Stimulated activated memory B cell treated with anti-CD40 and anti-IgM and Interleukin-4, amounts not matched to agents 10 μg/mL and 1 μg/mL and 100 μg/mL, for 72 hours (primary cell): ENCODE data around the gene IFIH1.

Source experiments
- ATAC-seq: fragments of 150-1000 bp; cut with Tn5 transposase; 2 replicates; pipeline ENCODE4 v1.10.0; 2021
- H3K27ac Mint-ChIP-seq: one replicate; pipeline ENCODE4 v1.8.0; 2022; ENCODE audit warnings: mild to moderate bottlenecking, mixed read lengths
- H3K27me3 Mint-ChIP-seq: one replicate; pipeline ENCODE4 v1.8.0; 2022; ENCODE audit warnings: mixed read lengths
- H3K36me3 Mint-ChIP-seq: one replicate; pipeline ENCODE4 v1.8.0; 2022; ENCODE audit warnings: mixed read lengths
- H3K4me1 Mint-ChIP-seq: one replicate; pipeline ENCODE4 v1.8.0; 2022; ENCODE audit warnings: mixed read lengths
- H3K4me3 Mint-ChIP-seq: one replicate; pipeline ENCODE4 v1.8.0; 2022; ENCODE audit warnings: mild to moderate bottlenecking, moderate library complexity, mixed read lengths
- H3K9me3 Mint-ChIP-seq: one replicate; pipeline ENCODE4 v1.8.0; 2022; ENCODE audit warnings: mixed read lengths

IFIH1 gene

DNA sequence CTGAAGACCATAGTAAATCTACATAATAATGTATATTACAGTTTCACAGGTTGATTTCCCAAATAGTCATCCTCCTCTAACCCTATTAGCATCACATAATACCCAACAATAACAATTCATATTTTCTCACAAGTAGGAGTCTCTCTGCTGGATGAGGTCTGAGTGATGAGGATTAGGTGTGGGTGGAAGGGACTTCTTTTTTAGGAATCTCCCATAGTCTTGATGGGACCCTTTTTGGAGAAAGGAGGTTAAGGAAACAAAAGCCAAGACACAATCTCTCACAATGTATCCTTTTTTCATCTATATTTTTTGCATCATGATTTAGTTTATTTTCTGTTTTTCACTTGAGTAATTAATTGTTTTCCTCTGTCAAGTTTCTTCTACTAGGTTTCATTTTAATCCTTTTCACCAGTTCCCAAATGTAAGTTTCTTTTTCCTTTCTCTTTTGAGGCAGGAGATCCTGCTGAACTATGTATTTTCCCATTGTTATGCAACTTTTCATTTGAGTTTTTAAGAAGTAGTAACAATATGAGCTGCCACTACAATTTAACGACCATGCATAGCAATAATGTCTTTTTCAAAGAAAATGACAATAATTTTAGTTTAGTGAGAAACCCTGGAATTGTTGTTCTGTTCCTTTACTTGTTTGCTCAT lies 2.5 kb upstream of the IFIH1 start:
- no peaks in the 10 kb centered on the region for H3K9me3 Mint-ChIP-seq
- H3K27ac Mint-ChIP-seq, result peak overlapping the region; percentile 98
- no peak overlapping the region for H3K4me3 Mint-ChIP-seq
- H3K27me3 Mint-ChIP-seq, result no peaks in the 10 kb centered on the region
- peaks cover 6% of the 10 kb centered on the region for H3K36me3 Mint-ChIP-seq
- peaks cover 36% of the 10 kb centered on the region for H3K4me1 Mint-ChIP-seq
- ATAC-seq, result no peak

DNA sequence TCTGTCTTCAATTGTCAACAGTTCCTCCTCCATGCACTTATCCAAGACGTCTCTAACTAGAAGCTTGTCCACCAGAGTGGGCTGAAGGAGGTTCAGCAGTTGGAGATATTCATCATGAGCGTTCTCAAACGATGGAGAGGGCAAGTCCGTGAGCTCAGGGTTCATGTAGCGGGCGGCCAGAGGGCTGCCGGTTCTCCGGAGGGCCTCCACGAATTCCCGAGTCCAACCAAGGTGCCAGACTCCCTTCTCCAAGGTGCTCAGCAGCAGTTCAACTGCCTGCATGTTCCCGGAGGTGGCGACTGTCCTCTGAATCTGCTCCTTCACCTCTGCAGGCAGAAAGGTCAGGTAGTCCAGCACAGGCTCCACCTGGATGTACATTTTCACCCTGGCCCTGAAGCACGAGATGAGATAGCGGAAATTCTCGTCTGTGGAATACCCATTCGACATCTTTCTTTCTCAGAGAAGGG lies 590 bp downstream of the IFIH1 start:
- H3K27ac Mint-ChIP-seq, result peak overlapping the region; percentile 98
- H3K4me1 Mint-ChIP-seq, result peaks cover 61% of the 10 kb centered on the region
- H3K27me3 Mint-ChIP-seq, result no peaks in the 10 kb centered on the region
- H3K4me3 Mint-ChIP-seq, result peak overlapping the region; percentile 90
- no peaks in the 10 kb centered on the region for H3K9me3 Mint-ChIP-seq
- peaks cover 21% of the 10 kb centered on the region for H3K36me3 Mint-ChIP-seq
- ATAC-seq, result peak; percentile 44

DNA sequence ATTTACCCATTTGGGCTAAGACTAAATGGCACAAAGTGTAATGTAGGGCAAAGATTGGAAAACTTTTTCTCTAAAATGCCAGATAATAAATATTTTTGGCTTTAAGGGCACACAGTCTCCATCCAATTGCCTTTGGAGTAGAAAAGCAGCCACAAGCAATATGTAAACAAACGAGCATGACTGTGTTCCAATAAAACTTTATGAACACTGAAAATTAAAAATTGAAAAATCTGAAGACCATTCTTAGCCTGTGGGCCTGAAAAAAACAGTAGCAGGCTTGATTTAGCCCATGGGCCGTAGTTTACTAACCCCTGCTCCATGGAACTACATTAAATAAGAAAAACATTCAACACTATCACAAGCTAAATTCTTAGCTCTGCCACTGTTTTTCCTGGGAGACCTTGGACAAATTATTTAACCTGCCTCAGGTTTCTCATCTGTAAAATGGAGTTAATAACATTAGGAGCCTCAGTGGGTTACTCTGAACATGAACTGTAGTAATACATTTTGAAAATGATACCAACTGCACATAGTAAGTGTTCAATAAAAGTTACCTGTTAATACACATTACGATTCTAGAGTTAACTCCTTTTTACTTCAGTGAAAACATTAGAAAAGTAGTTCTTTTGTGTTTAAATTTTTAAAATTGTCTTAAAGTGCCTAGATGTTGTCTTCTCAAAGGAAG lies 1.3 kb downstream of the IFIH1 start:
- H3K27ac Mint-ChIP-seq, result peak overlapping the region; percentile 98
- H3K27me3 Mint-ChIP-seq, result no peaks in the 10 kb centered on the region
- ATAC-seq, result no peak
- H3K36me3 Mint-ChIP-seq, result peaks cover 21% of the 10 kb centered on the region
- H3K4me3 Mint-ChIP-seq, result peak overlapping the region; percentile 90
- no peaks in the 10 kb centered on the region for H3K9me3 Mint-ChIP-seq
- H3K4me1 Mint-ChIP-seq, result peaks cover 68% of the 10 kb centered on the region

DNA sequence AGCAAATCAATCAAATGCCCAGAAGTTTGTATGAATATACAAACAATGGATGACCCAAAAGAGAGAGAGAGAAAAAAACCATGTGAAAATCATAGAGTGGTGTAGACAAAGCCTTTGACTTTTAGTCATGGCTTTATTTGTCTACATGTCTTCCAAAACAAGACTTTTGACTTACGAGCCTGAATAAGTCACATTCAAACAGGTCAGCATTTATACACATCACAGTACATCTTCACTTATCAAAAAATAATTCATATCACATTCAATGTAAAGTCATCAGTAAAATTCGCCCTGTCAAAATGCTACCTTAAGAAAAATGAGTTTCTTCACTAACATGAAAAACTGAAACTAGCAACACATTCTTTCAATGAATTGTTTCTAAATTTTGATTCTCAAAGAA lies 1.9 kb downstream of the IFIH1 start:
- Mint-ChIP-seq H3K9me3 (no peaks in the 10 kb centered on the region), H3K4me1 (peaks cover 69% of the 10 kb centered on the region), H3K4me3 (peak overlapping the region; percentile 90), H3K27me3 (no peaks in the 10 kb centered on the region), H3K27ac (peak overlapping the region; percentile 98), H3K36me3 (peaks cover 21% of the 10 kb centered on the region)
- ATAC-seq, result no peak

DNA sequence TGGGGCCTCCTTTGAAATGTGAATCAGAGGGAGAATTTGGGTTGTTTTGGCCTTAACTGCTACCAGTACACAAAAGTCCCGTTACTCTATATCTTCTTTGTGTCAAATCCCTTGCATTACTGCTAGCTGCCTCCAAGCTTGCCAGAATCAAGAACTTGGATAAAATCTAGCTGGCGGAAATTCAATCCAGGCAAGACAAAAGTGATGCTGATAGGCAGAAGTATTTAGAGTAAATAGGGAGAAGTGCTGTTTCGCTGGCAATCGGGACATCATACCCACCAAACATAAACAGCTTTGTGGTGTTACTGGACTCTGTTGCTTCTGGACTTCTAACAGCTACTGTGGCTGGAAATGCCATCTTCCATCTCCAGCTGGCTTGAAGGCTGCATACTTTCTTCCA lies 2.5 kb downstream of the IFIH1 start:
- no peaks in the 10 kb centered on the region for H3K9me3 Mint-ChIP-seq
- peaks cover 21% of the 10 kb centered on the region for H3K36me3 Mint-ChIP-seq
- peaks cover 64% of the 10 kb centered on the region for H3K4me1 Mint-ChIP-seq
- ATAC-seq, result no peak
- no peaks in the 10 kb centered on the region for H3K27me3 Mint-ChIP-seq
- H3K4me3 Mint-ChIP-seq, result peak overlapping the region; percentile 90
- H3K27ac Mint-ChIP-seq, result peak overlapping the region; percentile 98

DNA sequence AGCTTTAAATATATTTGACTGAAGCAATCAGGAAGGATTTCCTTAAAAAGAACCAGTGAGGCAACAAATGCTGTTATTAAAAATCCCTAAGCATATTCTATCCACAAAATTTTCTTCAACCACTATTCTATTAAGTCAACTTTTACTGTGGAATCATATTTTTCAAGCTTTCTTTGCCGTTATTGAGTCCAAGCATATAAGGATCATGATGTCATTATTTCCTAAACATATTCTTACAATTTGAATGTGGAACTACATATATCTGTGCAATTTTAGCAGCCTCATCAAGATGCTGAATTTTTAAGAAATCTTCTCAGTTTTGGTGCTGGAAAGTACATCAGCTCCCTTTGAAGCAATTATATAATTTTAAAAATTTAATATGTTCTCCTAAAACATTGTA lies 5.6 kb downstream of the IFIH1 start:
- H3K36me3 Mint-ChIP-seq, result peaks cover 38% of the 10 kb centered on the region
- no peaks in the 10 kb centered on the region for H3K27me3 Mint-ChIP-seq
- no peak overlapping the region for H3K4me3 Mint-ChIP-seq
- no peaks in the 10 kb centered on the region for H3K9me3 Mint-ChIP-seq
- ATAC-seq, result no peak
- H3K4me1 Mint-ChIP-seq, result peaks cover 52% of the 10 kb centered on the region
- no peak overlapping the region for H3K27ac Mint-ChIP-seq

DNA sequence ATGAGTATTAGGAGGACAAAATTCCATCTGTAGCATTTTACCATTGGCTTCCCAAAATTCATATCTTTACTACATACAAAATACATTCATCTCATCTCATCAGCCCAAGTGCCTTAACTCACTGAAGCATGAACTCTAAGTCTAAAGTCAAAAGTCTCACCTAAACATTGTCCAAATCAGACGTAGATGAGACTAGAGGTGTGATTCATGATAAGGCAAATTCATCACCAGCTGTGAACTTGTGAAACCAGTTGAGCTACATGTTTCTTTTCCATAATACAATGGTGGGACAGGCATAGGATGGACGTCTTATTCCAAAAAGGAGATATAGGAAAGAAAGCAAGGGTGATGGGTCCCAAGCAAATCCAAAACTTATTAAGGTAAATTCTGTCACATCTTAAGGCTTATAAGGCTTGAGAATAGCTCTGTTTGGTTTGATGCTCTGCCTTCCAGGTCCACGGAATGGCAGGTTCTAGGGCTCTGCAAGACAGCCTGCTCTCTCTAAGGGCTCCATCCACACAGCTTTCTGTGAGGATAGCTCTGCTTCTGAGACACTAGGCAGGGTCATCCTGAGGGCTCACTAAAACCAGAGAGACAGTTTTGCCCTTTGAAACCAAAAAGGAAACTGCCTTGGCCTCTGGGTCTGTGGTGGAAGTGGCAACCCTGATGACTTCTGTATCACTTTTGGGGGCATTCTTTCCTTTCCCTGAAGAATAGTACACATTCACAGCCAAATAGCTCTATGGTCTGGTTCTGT lies 9.6 kb downstream of the IFIH1 start:
- H3K4me3 Mint-ChIP-seq, result no peak overlapping the region
- no peaks in the 10 kb centered on the region for H3K9me3 Mint-ChIP-seq
- H3K27ac Mint-ChIP-seq, result peak overlapping the region; percentile 20
- no peak for ATAC-seq
- peaks cover 26% of the 10 kb centered on the region for H3K36me3 Mint-ChIP-seq
- H3K4me1 Mint-ChIP-seq, result peaks cover 23% of the 10 kb centered on the region
- no peaks in the 10 kb centered on the region for H3K27me3 Mint-ChIP-seq

DNA sequence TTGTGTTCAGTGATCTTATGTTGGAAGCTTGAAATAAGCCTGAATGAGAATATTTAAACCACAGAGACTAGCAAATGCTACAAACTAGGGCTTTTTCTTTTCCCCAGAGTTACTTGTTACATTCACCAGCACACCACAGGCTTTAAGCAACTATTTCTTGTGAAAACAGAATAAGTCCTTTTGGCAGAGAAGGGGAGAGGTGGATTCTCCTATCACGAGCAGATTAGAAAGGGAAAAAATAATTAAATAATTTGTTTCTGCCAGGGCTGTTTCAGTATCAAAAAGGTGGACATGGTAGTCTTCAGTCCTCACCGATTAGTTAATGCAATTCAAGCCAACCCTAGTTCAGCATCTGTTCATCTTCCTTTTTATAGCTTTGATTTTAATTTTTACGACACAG lies 12.6 kb downstream of the IFIH1 start:
- H3K4me1 Mint-ChIP-seq, result peaks cover 15% of the 10 kb centered on the region
- H3K27ac Mint-ChIP-seq, result no peak overlapping the region
- H3K9me3 Mint-ChIP-seq, result no peaks in the 10 kb centered on the region
- peaks cover 22% of the 10 kb centered on the region for H3K36me3 Mint-ChIP-seq
- no peak for ATAC-seq
- H3K4me3 Mint-ChIP-seq, result no peak overlapping the region
- no peaks in the 10 kb centered on the region for H3K27me3 Mint-ChIP-seq

DNA sequence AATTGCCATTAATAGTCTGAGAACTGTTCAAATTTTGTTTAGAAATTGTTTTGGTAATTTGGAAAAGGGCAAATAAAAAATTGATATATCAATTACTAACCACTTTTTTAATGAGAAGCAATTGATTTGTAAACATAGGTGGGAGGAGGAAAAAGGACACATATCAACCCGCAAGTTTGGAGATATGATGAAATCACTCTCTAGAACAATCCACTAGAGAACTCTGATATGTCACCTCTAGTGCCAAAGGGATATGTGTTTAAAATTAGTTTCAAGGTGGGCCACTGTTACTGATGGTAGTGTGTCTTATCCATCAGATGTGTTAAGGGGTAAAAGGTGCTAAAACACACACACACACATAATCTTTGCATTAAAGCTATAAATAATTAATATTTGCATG lies 16.6 kb downstream of the IFIH1 start:
- Mint-ChIP-seq H3K36me3 (no peaks in the 10 kb centered on the region), H3K4me3 (no peak overlapping the region), H3K27ac (no peak overlapping the region), H3K4me1 (peaks cover 4% of the 10 kb centered on the region), H3K27me3 (no peaks in the 10 kb centered on the region), H3K9me3 (no peaks in the 10 kb centered on the region)
- ATAC-seq, result no peak

DNA sequence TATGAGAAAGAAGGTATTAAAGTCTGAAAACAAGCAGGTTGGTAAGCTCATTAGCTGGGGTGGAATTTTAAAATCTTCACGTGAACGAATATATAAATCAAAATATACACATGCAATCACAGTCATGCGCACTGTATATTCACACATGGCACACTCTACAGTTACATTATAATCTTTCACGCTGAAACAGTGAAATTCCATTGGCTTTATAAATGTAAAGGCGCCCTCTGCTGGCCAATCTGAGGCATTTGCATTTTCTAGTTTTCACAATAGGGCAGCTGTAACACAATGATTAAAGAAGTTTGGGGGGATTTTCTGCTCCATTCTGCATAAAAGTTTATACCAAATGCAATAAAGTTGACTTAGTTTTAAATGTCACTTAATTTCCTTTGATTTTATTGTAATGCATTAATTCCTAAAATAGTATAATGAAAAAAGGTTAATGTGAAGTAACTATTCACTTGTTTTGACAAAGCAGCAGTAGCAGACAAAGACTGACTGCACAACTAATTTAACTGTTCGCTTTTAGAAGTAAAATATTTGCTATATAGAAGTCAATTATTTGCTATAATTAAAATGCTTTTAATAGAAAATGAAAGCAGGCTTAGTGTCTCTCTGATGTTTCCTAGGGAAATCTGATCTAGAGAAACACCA lies 17.2 kb downstream of the IFIH1 start:
- peak; percentile 53 for ATAC-seq
- no peak overlapping the region for H3K27ac Mint-ChIP-seq
- no peaks in the 10 kb centered on the region for H3K9me3 Mint-ChIP-seq
- no peak overlapping the region for H3K4me3 Mint-ChIP-seq
- no peaks in the 10 kb centered on the region for H3K27me3 Mint-ChIP-seq
- H3K36me3 Mint-ChIP-seq, result no peaks in the 10 kb centered on the region
- peaks cover 4% of the 10 kb centered on the region for H3K4me1 Mint-ChIP-seq

DNA sequence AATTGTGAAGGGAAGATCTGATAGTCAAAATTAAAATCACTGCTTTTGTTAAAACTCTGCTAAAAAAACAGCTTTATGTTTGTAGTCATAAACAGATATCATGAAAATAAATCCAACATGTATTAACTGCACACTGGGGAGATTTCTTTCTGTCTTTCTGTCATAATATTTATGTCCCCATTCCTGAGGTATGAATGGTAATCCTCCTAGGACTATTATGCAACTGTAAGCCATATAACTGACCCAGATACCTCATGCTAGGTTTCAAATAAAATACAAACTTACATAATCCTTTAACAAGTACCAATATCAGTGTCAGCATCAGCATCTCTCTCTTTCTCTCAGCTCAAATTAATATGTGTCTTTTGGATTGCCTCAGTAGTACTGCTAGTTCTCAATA lies 18.2 kb downstream of the IFIH1 start:
- Mint-ChIP-seq H3K27me3 (no peaks in the 10 kb centered on the region), H3K36me3 (peaks cover 6% of the 10 kb centered on the region), H3K4me3 (no peak overlapping the region), H3K4me1 (peaks cover 4% of the 10 kb centered on the region), H3K9me3 (no peaks in the 10 kb centered on the region), H3K27ac (no peak overlapping the region)
- no peak for ATAC-seq

DNA sequence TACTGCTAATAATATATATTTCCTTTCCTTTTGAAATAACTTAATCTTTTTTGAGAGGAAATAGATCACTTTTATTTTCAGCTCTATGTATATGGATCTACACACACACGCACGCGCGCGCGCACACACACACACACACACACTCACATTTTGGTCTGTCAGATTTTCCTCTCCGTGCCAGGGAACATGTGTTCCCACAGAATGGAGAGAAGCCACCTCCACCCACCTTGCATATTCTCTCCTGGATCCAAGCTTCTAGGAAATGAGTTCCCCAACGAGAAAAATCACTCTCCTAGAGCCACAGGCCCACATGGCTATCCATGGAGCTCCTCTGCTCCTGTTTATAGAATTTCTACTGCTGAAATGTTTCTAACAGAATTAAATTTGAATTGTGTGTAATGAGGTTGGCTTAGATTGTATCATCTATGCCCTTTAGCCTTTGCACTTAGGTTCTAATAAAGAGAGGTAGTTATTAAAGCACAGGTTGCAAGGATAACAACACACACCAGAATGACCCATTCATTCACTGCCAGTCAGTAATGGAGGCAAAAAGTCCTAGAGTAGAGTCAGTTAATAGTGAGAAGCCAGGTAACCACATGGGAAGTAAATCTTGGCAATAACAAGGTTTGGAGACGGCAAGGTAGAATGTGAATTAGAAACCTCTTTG lies 19.7 kb downstream of the IFIH1 start:
- no peaks in the 10 kb centered on the region for H3K9me3 Mint-ChIP-seq

DNA sequence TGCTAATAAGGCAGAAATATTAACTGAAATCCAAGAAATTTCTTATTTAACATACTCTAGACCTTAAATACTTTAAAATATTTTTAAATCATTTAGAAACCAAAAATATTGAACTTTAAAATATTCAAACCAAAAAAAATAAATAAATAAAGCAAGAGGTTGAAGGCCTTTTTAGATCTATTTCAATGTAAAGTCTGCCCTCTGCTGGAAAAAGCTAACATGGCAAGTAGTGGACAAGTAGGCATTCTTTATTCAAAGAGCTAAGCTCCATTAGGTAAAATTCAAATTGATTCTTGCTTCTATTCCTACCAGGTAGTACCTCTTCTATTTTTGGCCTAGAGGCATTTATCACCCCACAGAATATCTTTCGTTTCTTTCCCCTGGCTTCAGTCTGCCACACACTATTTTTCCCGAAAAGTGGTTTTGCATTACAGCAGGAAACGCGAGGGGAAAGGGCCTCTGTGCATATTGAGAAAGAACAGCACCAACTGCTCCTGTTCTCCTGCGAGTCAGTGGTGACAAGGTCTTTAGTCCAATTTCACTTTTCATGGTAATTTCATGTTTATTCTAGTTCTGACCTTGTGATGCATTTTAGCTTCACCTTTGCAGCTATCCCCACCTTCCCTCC lies 20.4 kb downstream of the IFIH1 start:
- Mint-ChIP-seq H3K9me3 (no peaks in the 10 kb centered on the region), H3K4me1 (peaks cover 4% of the 10 kb centered on the region), H3K36me3 (peaks cover 8% of the 10 kb centered on the region), H3K27ac (no peak overlapping the region), H3K27me3 (no peaks in the 10 kb centered on the region), H3K4me3 (no peak overlapping the region)
- ATAC-seq, result no peak

More for the DNA sequence above, 19.7 kb downstream of the IFIH1 start:
- no peak for ATAC-seq
- peaks cover 4% of the 10 kb centered on the region for H3K4me1 Mint-ChIP-seq
- H3K27ac Mint-ChIP-seq, result no peak overlapping the region
- H3K27me3 Mint-ChIP-seq, result no peaks in the 10 kb centered on the region
- peaks cover 8% of the 10 kb centered on the region for H3K36me3 Mint-ChIP-seq
- H3K4me3 Mint-ChIP-seq, result no peak overlapping the region

DNA sequence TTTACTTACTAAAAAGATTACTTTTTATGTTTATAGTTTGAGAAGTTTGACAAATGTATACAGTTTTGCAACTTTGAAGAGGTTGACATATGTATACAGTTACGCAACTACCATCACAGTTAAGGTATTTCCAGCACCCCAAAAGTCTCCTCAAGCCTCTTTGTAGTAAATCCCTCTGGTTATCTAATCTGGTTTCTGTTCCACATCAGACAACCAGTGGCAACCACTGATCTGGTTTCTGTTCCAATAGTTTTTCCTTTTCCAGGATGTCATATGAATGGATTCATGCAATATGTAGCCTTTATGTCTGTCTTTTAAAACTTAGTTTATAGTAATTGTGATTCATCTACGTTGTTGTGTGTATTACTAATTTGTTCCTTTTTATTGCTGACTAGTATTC lies 23.5 kb downstream of the IFIH1 start:
- Mint-ChIP-seq H3K9me3 (no peaks in the 10 kb centered on the region), H3K27me3 (no peaks in the 10 kb centered on the region), H3K36me3 (peaks cover 13% of the 10 kb centered on the region), H3K27ac (no peak overlapping the region), H3K4me3 (no peak overlapping the region), H3K4me1 (no peaks in the 10 kb centered on the region)
- ATAC-seq, result no peak
